Stimulated activated CD8-positive, alpha-beta memory T cell treated with anti-CD3 and anti-CD28 coated beads, Interleukin-15, amount 100 ng/mL, for 1 hour (primary cell): ENCODE measurements around the gene USP5.
A peak's percentile ranks its signal among the peaks of the same experiment; 100 is the strongest.
"Not testable (repeated sequence)": the region's sequence is repeated elsewhere in the genome, so short reads cannot be mapped to it uniquely, and the experiment has no call there.

ENCODE experiments used
- DNase-seq: peaks from one replicate; pipeline ENCODE4 v3.0.0-alpha.2; 2020; ENCODE audit warnings: low read depth

USP5 gene

GRCh38 chr12:6866163-6866919 is 14.4 kb downstream of the USP5 start:
- no peak for DNase-seq

- no peak for DNase-seq
These were observed 15.0 kb downstream of the USP5 start for GRCh38 chr12:6866920-6867412.

- peak; percentile 61 for DNase-seq
These were observed 15.7 kb downstream of the USP5 start, which contains the start of gene TPI1 for GRCh38 chr12:6867413-6868210. TPI1 (plus strand) TSS chr12:6867531; CDS start chr12:6867567, 36 bp downstream.

GRCh38 chr12:6868211-6869048 is 16.5 kb downstream of the USP5 start:
- DNase-seq = no peak

GRCh38 chr12:6869049-6870021 is 17.4 kb downstream of the USP5 start:
- DNase-seq = peak; percentile 82

- DNase-seq = not testable (repeated sequence)
These were observed 18.4 kb downstream of the USP5 start for GRCh38 chr12:6870304-6870703.

- no peak for DNase-seq
These were observed 19.4 kb downstream of the USP5 start for GRCh38 chr12:6871052-6871957.

- DNase-seq = peak; percentile 76
These were observed 20.4 kb downstream of the USP5 start for GRCh38 chr12:6872073-6873048.

- peak; percentile 99 for DNase-seq
These were observed 21.4 kb downstream of the USP5 start, which contains the start of gene SPSB2 for GRCh38 chr12:6873094-6874014. SPSB2 (minus strand) TSS chr12:6873303; CDS start chr12:6872901, 402 bp downstream.

GRCh38 chr12:6874015-6874368 is 22.0 kb downstream of the USP5 start:
- not testable (repeated sequence) for DNase-seq

- DNase-seq = not testable (repeated sequence)
These were observed 27.9 kb downstream of the USP5 start for GRCh38 chr12:6879824-6880223.

GRCh38 chr12:6883252-6883651 is 31.3 kb downstream of the USP5 start:
- no peak for DNase-seq

GRCh38 chr12:6883683-6884082 is 31.7 kb downstream of the USP5 start:
- DNase-seq = no peak

GRCh38 chr12:6884539-6884938 is 32.6 kb downstream of the USP5 start:
- DNase-seq = no peak

- not testable (repeated sequence) for DNase-seq
These were observed 34.5 kb downstream of the USP5 start for GRCh38 chr12:6886206-6886999.

GRCh38 chr12:6887460-6887859 is 35.5 kb downstream of the USP5 start:
- no peak for DNase-seq

- no peak for DNase-seq
These were observed 36.4 kb downstream of the USP5 start for GRCh38 chr12:6888360-6888759.
